Activated CD8-positive, alpha-beta memory T cell treated with anti-CD3 and anti-CD28 coated beads, Interleukin-2, amount 50 U/mL, for 4 hours (primary cell): Measurements from ENCODE around the gene B3GNT2.
"Not testable (repeated sequence)": the region's sequence is repeated elsewhere in the genome, so short reads cannot be mapped to it uniquely, and the experiment has no call there.

Source experiments
- DNase-seq: peaks from one replicate; pipeline ENCODE4 v3.0.0-alpha.2; 2020

B3GNT2 gene

GRCh38 chr2:62186156-62186905, 9.6 kb upstream of the B3GNT2 start:
- DNase-seq: no peak

GRCh38 chr2:62187246-62187645, 8.7 kb upstream of the B3GNT2 start:
- DNase-seq: no peak

- no peak for DNase-seq
Observed at GRCh38 chr2:62188416-62188815, 7.5 kb upstream of the B3GNT2 start.

GRCh38 chr2:62189196-62189595, 6.7 kb upstream of the B3GNT2 start:
- DNase-seq: no peak

GRCh38 chr2:62192811-62193210, 3.1 kb upstream of the B3GNT2 start:
- no peak for DNase-seq

GRCh38 chr2:62194558-62195420, 1.1 kb upstream of the B3GNT2 start:
- no peak for DNase-seq

GRCh38 chr2:62196278-62196901, 475 bp downstream of the B3GNT2 start:
- peak; percentile 56 for DNase-seq

- DNase-seq: peak; percentile 60
Observed at GRCh38 chr2:62197011-62197924, 1.4 kb downstream of the B3GNT2 start.

- DNase-seq: no peak
Observed at GRCh38 chr2:62197925-62198633, 2.2 kb downstream of the B3GNT2 start.

GRCh38 chr2:62198854-62199253, 2.9 kb downstream of the B3GNT2 start:
- DNase-seq: not testable (repeated sequence)

GRCh38 chr2:62199392-62200125, 3.6 kb downstream of the B3GNT2 start:
- no peak for DNase-seq

GRCh38 chr2:62200291-62200841, 4.5 kb downstream of the B3GNT2 start:
- DNase-seq: no peak

GRCh38 chr2:62200868-62201267, 5.0 kb downstream of the B3GNT2 start:
- DNase-seq: no peak

GRCh38 chr2:62201307-62201706, 5.4 kb downstream of the B3GNT2 start:
- no peak for DNase-seq

GRCh38 chr2:62202019-62202722, 6.3 kb downstream of the B3GNT2 start:
- no peak for DNase-seq

GRCh38 chr2:62202729-62203128, 6.8 kb downstream of the B3GNT2 start:
- no peak for DNase-seq

- DNase-seq: no peak
Observed at GRCh38 chr2:62203459-62203858, 7.5 kb downstream of the B3GNT2 start.

- DNase-seq: no peak
Observed at GRCh38 chr2:62204998-62205496, 9.1 kb downstream of the B3GNT2 start.

- no peak for DNase-seq
Observed at GRCh38 chr2:62205554-62205953, 9.6 kb downstream of the B3GNT2 start.

GRCh38 chr2:62206024-62206423, 10.1 kb downstream of the B3GNT2 start:
- DNase-seq: no peak
